CD4-positive, alpha-beta T cell treated with Interleukin-17A for 4 hours (primary cell): ENCODE measurements around the gene THADA.
"Not testable (repeated sequence)": the region's sequence is repeated elsewhere in the genome, so short reads cannot be mapped to it uniquely, and the experiment has no call there.

ENCODE experiments used
- DNase-seq: peaks from one replicate; pipeline ENCODE4 v3.0.0-alpha.2; 2020; ENCODE audit warnings: mixed read lengths

The THADA gene

GRCh38 chr2:43462866-43463641 is 132.8 kb downstream of the THADA start:
- no peak for DNase-seq

GRCh38 chr2:43461453-43462073 is 134.3 kb downstream of the THADA start:
- no peak for DNase-seq

DNA sequence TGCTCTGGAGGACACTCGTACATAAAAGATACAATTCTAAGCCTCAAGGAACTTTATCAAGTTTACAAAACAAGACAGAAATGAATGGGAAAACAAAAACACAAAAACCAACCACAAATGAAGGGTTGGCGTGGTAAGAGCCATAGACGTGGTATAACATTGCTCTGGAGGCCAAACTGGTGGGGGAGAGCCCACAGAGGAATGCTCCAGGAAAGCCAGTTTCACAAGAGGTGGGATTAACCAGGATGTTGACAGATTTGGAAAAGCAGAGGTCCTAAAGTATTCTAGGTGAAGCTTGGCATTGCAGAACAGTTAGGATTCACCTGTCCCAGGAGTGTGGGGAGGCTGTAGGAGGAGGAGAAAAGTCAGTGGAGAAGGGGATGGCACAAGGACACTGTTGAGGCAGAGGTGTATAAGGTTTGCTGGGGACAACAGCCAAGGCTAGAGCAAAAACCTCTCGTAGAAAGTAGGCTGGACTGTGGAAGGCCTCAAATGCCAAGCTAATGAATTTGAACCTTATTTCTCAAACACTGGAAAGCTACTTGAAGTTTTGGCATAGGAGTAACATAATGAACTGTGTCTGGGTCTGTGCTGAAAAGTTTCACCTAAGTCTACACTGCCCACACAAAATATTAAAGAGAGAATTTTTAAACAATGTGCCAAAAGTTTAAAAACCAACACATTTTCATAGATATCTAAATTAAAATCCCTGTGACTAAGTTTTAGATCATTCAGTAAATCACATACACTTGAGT is 135.1 kb downstream of the THADA start:
- no peak for DNase-seq

DNA sequence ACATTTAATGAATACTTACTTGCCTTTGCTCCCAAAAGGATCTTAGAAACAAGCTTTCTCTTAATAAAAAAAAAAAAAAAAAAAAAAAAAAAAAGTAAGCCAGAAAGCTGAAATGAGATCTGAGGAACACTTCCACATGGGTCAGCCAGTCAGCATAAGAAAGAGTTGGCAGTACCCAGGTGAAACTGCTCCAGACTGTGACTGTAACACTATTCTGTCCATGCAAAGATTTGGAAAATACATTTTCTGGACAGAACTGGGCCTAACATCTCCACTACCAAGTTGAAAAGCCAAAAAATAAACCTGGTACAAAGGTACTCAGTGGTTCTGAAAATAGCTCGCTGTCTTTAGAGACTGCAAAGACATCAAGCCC is 135.7 kb downstream of the THADA start:
- no peak for DNase-seq

DNA sequence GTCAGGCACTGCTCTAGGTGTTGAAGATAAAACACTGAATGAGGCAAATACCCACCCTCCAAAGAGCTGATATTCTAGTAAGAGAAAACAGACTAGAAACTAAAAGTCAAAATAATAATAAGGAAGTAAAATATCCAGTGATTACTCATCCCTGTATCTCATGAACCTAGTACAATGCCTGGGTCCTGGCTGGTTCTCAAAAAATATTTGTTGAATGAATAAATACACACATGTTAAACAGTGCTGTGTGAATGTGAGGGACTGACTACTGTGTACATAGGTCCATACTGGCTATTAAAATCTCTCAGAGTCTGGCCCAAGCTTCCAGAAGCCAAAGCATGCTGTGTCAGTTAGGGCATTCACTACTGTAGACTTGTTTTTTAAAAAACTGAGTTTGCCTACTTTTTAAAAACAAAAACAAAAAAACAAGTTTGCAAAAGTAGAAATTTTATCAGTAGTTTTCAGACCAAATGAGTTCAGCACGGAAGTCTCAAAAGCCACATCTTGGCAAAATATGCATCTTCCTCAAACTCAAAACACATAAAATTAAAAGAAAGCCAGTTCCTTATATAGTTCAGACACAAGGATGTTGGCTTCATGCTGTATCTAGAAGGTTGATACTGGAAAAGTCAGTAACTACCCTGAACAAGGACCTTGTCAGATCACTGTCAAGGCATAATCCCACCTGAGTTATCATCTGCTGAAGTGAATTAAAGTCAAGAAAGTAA is 136.2 kb downstream of the THADA start:
- no peak for DNase-seq

DNA sequence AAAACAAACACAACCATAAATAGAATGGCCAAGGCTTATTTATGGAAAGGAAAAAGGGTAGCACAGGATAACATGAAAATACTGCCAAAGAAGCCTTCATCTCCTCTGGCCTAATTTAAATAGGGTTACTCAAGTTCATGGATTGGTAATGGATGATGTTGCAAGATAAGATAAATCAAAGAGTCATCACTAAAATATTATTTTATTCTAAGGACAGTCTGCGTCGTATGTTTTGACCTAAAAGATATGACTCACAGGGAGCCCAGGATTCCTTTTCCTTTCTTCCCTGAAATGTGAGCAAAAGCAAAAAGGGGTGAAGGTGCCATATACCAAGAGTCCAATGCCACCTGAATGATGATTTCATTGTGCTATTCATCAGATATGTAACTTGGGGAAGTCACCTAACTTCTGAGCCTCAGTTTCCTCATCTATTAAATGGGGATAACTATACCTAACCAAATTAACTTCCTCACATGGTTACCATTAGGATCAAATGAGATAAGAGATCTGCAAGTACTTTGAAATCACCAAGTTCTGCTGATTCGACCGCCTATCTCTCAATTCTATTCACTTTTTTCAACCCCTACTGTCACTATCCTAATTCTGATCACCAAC is 137.7 kb downstream of the THADA start:
- no peak for DNase-seq

DNA sequence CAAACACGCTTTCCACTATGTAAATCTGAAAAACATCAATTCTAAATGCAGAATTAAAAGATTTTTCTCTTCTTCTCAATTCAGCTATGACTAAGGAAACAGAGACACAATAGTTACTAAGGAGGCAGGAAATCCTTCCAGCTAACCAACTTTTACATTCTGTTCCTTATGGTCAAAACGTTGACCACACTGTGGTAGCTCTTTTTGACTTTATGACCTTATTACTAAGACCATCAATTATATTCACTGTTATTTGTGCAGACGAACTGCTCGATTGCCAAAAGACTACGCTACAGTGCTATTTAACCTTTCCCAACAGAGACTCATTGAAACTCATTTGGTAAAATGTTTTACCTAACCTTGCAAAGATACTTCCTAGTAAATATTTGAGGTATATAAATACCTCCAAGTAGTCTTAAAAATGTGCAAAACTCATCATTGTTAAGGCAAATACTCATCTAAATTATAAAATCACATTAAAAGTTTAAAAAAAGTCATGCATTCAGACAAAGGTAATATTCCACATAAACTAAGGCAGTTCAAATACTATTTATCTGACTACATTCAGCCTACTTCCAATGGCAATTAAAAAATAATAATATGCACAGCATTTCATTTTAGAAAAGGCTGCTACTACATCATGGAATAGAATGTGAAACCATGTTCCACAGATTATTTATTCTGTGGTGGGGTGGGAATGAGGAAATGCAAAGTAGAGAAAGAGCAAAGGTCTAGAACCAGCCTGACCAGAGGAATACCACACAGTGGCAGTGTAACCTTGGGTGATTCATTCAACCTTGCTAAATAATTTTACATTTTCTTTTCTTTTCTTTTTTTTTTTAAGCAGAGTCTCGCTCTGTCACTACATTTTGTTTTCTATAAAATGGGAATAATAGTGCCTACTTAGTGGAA is 139.9 kb downstream of the THADA start:
- DNase-seq, result no peak

DNA sequence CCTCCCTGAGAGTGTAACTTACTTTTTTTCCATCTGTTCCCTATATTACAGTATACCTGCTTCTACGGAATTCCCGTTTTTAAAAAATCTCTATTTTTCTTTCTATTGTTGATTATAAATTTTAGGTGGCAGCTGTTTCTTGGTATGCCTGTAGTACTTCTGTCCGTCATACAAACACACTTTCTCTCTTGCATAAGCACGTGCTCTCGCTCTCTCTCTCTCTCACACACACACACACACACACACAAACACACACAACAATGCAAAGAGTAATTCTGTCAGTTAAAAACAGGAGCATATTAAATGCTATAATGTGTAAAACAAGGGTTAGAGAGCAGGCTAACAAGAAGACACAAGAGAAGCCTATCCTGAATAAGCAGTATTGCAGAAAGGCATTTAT is 140.5 kb downstream of the THADA start:
- no peak for DNase-seq

GRCh38 chr2:43454791-43455190 is 141.0 kb downstream of the THADA start:
- no peak for DNase-seq

DNA sequence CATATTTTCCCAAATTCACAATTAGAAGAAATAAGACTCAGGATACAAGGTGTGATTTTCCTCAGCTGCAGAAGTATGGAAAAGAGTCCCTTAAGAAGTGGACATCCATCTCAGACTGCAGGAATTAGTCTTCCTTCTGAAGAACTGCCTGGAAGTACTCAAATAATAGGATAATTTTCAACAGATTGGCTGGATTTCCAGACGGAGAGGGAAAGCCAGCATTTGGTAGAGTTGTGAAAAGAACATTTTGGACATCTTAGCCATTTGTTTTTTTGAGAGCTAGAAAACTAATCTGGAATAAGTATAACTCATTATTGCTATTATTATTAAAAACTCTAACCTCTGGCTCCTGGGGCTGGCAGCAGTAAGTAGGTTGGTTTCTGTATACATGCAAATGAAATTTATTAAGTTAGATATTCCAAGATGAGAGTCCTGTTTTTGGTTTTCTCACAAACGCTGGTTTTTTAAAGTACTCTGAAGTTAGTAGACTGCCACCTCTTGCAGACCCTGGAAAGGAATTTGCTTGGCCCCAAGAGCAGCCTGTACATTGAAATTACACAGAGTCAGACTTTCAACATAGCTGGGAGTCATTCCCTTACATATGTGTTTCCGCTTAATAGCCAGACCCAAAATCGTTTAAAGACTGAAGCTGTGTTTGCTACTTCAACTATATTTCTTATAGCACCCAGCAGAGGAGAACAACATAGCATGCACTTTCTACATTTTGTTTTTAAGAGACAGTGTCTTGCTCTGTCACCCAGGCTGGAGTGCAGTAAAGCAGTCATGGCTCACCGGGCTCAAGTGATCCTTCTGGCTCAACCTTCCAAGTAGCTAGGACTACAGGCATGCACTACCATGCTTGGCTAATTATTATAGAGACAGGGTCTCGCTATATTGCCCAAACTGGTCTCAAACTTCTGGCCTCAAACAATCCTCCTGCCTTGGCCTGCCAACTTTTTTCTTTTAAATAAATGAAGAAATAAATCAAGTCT is 142.4 kb downstream of the THADA start:
- no peak for DNase-seq

DNA sequence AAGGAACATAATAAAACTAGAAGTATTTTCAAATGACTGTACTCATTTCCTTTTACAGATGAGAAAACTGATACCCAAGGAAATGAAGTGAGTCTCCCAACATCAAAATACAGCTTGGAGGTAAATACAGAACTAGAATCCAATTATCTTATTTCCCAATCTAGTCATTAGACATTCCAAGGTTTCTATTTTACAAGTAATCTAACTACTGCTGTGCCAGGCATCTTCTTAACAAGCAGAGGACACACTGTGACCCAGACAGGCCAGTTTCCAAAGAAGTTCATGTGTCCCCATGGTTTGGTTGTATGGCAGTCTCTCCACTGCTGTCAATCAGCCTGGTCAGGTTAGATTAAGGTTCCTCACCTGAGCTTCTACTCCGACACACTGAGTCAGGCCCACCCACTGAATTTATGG is 143.5 kb downstream of the THADA start:
- DNase-seq, result no peak

GRCh38 chr2:43450617-43451016 is 145.2 kb downstream of the THADA start:
- DNase-seq, result no peak

- DNase-seq, result no peak
Measured at GRCh38 chr2:43448822-43449110, 147.1 kb downstream of the THADA start.

DNA sequence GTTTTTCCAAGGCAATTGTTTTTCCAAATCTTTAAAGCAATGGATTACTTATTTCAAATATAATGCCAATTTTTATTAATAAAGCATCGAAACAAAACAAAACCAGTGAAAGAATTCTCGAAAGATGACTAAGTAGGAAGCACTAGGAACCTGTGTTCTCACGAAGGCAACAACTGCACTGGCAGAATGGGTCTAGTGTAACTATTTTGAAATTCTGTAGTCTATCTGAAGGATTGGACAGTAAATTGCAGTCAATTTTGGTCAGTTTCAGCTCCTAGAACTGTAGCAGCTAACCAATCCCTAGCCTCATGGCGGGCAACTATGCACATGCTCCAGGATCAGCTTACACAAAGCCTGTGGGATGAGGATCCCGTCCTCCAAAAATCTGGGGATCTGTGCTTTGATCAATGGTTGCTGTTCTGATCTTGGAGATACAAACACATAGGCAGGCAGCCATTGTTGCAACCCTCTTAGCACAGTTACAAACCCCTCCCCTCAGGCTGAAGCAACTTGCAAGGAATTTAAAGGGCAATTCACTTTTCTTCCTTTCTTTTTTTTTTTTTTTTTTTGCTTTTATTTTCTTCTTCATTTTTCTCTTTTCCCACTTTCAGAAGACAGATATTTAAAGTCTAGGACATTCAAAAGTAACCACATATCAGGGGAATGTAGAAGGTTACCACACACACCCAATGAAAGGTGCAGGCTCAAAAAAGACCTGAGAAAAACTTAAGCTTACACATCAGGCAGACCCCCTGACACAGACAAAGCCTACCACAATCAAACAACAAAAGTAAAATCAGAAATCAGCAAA is 147.6 kb downstream of the THADA start:
- DNase-seq, result no peak

DNA sequence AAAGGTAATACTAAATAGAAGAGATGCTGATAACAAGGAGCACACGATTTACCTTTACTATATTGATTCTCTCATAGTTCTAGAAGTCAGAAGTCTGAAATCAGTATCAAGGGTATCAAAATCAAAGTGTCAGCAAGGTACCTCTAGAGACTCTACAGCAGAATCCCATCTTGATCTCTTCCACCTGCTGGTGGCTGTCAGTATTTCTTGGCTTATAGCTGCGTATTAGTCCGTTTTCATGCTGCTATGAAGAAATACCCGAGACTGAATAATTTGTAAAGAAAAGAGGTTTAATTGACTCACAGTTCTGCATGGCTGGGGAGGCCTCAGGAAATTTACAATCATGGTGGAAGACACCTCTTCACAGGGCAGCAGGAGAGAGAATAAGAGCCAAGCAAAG is 149.1 kb downstream of the THADA start:
- DNase-seq, result not testable (repeated sequence)

DNA sequence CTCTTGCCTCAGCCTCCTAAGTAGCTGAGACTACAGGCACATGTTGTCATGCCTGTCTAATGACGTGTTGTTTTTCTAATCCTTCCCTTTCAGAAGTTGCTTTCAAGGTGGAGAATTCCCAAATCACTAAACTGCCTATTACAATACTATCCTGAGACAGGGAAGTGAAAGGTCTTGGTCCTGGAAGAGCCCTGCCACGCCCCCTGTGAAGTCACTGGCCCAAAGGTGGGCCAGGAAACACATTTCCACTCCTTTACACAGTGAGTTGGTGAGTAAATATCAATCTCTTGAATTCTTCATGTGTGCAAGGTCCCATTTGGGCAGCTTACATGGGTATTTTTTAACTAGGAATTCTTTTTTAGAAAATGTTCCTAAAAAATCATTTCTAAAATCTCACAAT is 150.1 kb downstream of the THADA start:
- DNase-seq, result no peak

DNA sequence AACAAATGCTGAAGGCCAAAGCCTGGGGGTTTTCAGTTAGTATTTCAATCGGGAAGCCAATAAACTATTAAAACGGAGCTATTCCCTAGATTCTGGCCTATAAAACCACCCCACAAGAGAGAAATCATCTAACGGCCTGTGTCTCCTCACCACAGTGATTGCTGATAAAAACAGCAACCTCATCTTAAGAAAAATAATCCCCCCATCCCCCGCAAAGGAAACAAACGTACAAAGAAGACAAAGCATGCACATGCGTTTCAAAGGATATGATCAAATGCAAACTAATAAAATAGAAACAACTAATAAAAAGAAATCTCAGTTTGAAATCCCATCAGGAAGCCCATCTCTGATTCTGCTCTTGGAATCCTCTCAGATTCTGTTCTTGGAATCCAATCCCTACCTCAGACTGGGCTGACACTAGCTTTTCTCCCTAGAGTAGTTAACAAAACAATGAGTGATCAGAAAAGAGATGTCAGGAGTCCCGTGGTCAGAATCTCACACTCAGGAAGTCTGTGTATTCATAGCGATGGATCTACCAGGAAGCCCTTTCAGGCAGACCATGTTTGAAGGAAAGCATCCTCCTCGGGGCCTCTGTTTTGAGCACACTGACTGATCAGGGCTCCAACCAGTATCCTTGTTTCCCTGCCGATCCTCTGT is 150.7 kb downstream of the THADA start:
- DNase-seq, result no peak

DNA sequence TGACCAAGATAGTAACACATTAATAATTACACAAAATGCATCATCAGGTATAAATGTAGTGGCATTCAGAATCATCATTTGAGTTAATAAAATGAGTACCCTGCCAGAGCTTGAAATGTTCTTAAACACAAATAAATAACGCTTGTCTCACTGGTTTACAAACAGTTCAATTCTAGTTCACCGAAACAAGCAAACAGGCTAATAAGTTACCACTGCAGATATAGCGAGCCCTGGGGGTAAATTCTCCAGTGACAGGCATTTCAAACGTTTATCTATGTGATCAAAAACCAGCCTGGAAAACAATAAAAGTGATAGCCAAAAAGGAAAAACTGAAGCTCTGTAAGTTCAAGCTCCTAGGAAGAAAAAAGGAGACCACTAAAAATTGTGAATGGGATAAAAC is 152.6 kb downstream of the THADA start:
- no peak for DNase-seq

GRCh38 chr2:43441195-43441594 is 154.6 kb downstream of the THADA start:
- DNase-seq, result no peak
